SK-N-SH (cell line): ENCODE results near the gene ALOX5AP. TPM values are rescaled to one million over a fixed set of nuclear protein-coding genes. Genes with fewer than 3 reads are reported as not detected.
"Not testable (repeated sequence)": the region's sequence is repeated elsewhere in the genome, so short reads cannot be mapped to it uniquely, and the experiment has no call there.

ENCODE experiments used
- CTCF ChIA-PET: fragments of 300-600, 350-600 bp; formaldehyde crosslinking; extraction: SDS; loops from one replicate; lab custom pipeline; 2021; lab: Yijun Ruan, JAX
- POLR2A ChIA-PET: fragments of 350-600 bp; sonication (Branson Sonifier 250); formaldehyde crosslinking; extraction: SDS; loops from one replicate; lab custom pipeline; 2020; ENCODE audit warnings: antibody characterized with exemption, inconsistent platforms; lab: Yijun Ruan, JAX
- DNase-seq: peaks from one replicate; pipeline ENCODE4 v3.0.0; 2012
- H2AFZ ChIP-seq: fragments of 200-600 bp; sonication (generic); 2 replicates; pipeline ENCODE4 v1.8.1; 2016; ENCODE audit warnings: antibody characterized with exemption, mild to moderate bottlenecking, low read depth
- H3F3A ChIP-seq: fragments of 200-600 bp; sonication (generic); replicated peaks from 2 replicates; pipeline ENCODE3; 2016; ENCODE audit warnings: antibody characterized with exemption, mild to moderate bottlenecking; ENCODE audit not compliant: insufficient read depth
- H3K27ac ChIP-seq, 2 experiments: fragments of 200-500 bp in 1 of 2; fragments of 200-600 bp in 1 of 2; sonication (Bioruptor generic) in 1 of 2; sonication (generic), shearing (Covaris generic) in 1 of 2; 2 replicates each; pipeline versions ENCODE4 v1.5.1 to v1.6.1; 2014 to 2016; ENCODE audit warnings: low read depth in 2 of 2, inconsistent platforms in 1 of 2, low read length in 1 of 2, mild to moderate bottlenecking in 1 of 2, mixed read lengths in 1 of 2
- H3K27me3 ChIP-seq: fragments of 200-600 bp; sonication (generic), shearing (Covaris generic); 2 replicates; pipeline ENCODE4 v1.6.1; 2016; ENCODE audit warnings: mixed run types; ENCODE audit not compliant: insufficient read depth
- H3K36me3 ChIP-seq, 2 experiments: fragments of 200-500 bp in 1 of 2; fragments of 200-600 bp in 1 of 2; sonication (Bioruptor generic) in 1 of 2; sonication (generic) in 1 of 2; replicated peaks in 1 of 2; 2 replicates each; pipeline versions ENCODE3 to v1.5.1; 2014 to 2016; ENCODE audit warnings: low read length in 1 of 2, mild to moderate bottlenecking in 1 of 2; ENCODE audit not compliant: insufficient read depth in 2 of 2, control insufficient read depth in 1 of 2
- H3K4me1 ChIP-seq, 2 experiments: fragments of 200-500 bp in 1 of 2; fragments of 200-600 bp in 1 of 2; sonication (Bioruptor generic) in 1 of 2; sonication (generic), shearing (Covaris generic) in 1 of 2; 2 replicates each; pipeline versions ENCODE4 v1.5.1 to v1.6.1; 2014 to 2016; ENCODE audit warnings: low read depth in 1 of 2, low read length in 1 of 2, mixed run types in 1 of 2; ENCODE audit not compliant: insufficient read depth in 2 of 2, control insufficient read depth in 1 of 2
- H3K4me2 ChIP-seq: fragments of 200-600 bp; sonication (generic), shearing (Covaris generic); 2 replicates; pipeline ENCODE4 v1.6.1; 2017; ENCODE audit warnings: mixed run types
- H3K4me3 ChIP-seq, 2 experiments: fragments of 200-500 bp in 1 of 2; fragments of 200-600 bp in 1 of 2; sonication (Bioruptor generic) in 1 of 2; sonication (generic), shearing (Covaris generic) in 1 of 2; 2 replicates each; pipeline versions ENCODE4 v1.5.1 to v1.8.1; 2014 to 2016; ENCODE audit warnings: low read depth in 2 of 2, inconsistent platforms in 1 of 2, low read length in 1 of 2, mild to moderate bottlenecking in 1 of 2, mixed read lengths in 1 of 2, moderate library complexity in 1 of 2
- H3K79me2 ChIP-seq: fragments of 200-600 bp; sonication (generic); 2 replicates; pipeline ENCODE4 v1.8.1; 2017; ENCODE audit warnings: mild to moderate bottlenecking; ENCODE audit not compliant: insufficient read depth
- H3K9ac ChIP-seq: fragments of 200-600 bp; sonication (generic); 2 replicates; pipeline ENCODE4 v1.6.1; 2017; ENCODE audit warnings: mixed run types
- H3K9me2 ChIP-seq: fragments of 200-600 bp; sonication (generic); 2 replicates; pipeline ENCODE4 v1.6.1; 2017; ENCODE audit warnings: mixed run types
- H3K9me3 ChIP-seq: fragments of 200-600 bp; sonication (generic); 2 replicates; pipeline ENCODE4 v1.6.1; 2017; ENCODE audit warnings: mixed run types, mild to moderate bottlenecking, moderate library complexity
- H4K20me1 ChIP-seq: fragments of 200-600 bp; sonication (generic); 2 replicates; pipeline ENCODE4 v1.6.1; 2017; ENCODE audit warnings: mild to moderate bottlenecking, mixed run types; ENCODE audit not compliant: insufficient read depth
- ELF1 ChIP-seq: IDR thresholded peaks from 2 replicates; pipeline ENCODE4 v1.4.0; 2012
- EP300 ChIP-seq, 2 experiments: IDR thresholded peaks; 2 replicates each; pipeline versions ENCODE4 v1.4.0 to v1.6.1; 2012; ENCODE audit warnings: borderline replicate concordance in 1 of 2, low read depth in 1 of 2, low read length in 1 of 2
- EZH2phosphoT487 ChIP-seq: fragments of 200-600 bp; sonication (generic); IDR thresholded peaks from 2 replicates; pipeline ENCODE4 v1.6.1; 2017; ENCODE audit warnings: low read depth, mixed run types, mild to moderate bottlenecking, antibody characterized with exemption, moderate library complexity, borderline replicate concordance
- FOXJ3 ChIP-seq: sonication (generic); formaldehyde crosslinking; IDR thresholded peaks from 2 replicates; pipeline ENCODE4 v1.5.1; 2020; ENCODE audit warnings: mild to moderate bottlenecking, missing genetic modification reagents
- FOXM1 ChIP-seq: IDR thresholded peaks from 2 replicates; pipeline ENCODE4 v1.4.0; 2012; ENCODE audit warnings: low read depth, mild to moderate bottlenecking
- JUND ChIP-seq: IDR thresholded peaks from 2 replicates; pipeline ENCODE4 v1.4.0; 2012
- MEF2A ChIP-seq: IDR thresholded peaks from 2 replicates; pipeline ENCODE4 v1.4.0; 2012; ENCODE audit warnings: low read depth, borderline replicate concordance
- NFIC ChIP-seq: IDR thresholded peaks from 2 replicates; pipeline ENCODE4 v1.4.0; 2012; ENCODE audit warnings: borderline replicate concordance
- NRF1 ChIP-seq: IDR thresholded peaks from 2 replicates; pipeline ENCODE4 v1.6.1; 2012; ENCODE audit warnings: low read depth, mild to moderate bottlenecking, low read length
- POLR2AphosphoS5 ChIP-seq: IDR thresholded peaks from 2 replicates; pipeline ENCODE4 v1.6.1; 2012; ENCODE audit warnings: low read depth, low read length
- RCOR1 ChIP-seq: fragments of 150-350 bp; IDR thresholded peaks from 2 replicates; pipeline ENCODE4 v1.6.1; 2017; ENCODE audit warnings: antibody characterized with exemption, low read length
- RFX5 ChIP-seq: IDR thresholded peaks from 2 replicates; pipeline ENCODE4 v1.6.1; 2012; ENCODE audit warnings: mild to moderate bottlenecking, improper control_type of control experiment, low read length
- RXRA ChIP-seq: IDR thresholded peaks from 2 replicates; pipeline ENCODE4 v1.4.0; 2012; ENCODE audit warnings: low read depth, mild to moderate bottlenecking, borderline replicate concordance
- SMC3 ChIP-seq: IDR thresholded peaks from 2 replicates; pipeline ENCODE4 v1.6.1; 2012; ENCODE audit warnings: low read depth, low read length, improper control_type of control experiment
- TCF12 ChIP-seq: IDR thresholded peaks from 2 replicates; pipeline ENCODE4 v1.4.0; 2012
- WGBS: methylation state at CpG from one replicate; pipeline ENCODE4 v1.1.6; 2017; ENCODE audit warnings: low lambda C conversion rate; 5-methylcytosine and 5-hydroxymethylcytosine counted together
- polyA plus RNA-seq, 3 experiments: library from polyadenylated mRNA; depleted of rRNA; stranded (reverse); fragments of >200 nt; gene quantifications; 2 replicates each; pipeline ENCODE4 v1.2.3, GENCODE V29; 2012
- TF ChIP-seq, protein P1 (sequence below): IDR thresholded peaks from 2 replicates; pipeline ENCODE4; 2012
- TF ChIP-seq, protein P2 (sequence below): fragments of 150-350 bp; IDR thresholded peaks from 2 replicates; pipeline ENCODE4 v1.6.1; 2016; ENCODE audit warnings: mild to moderate bottlenecking, low read depth, low read length
- TF ChIP-seq, protein P3 (sequence below): IDR thresholded peaks from 2 replicates; pipeline ENCODE4 v1.4.0; 2012; ENCODE audit warnings: low read depth

ALOX5AP gene
- polyA plus RNA-seq, 1 of the 3 experiments (the other 2 are of a cell fraction) = 1.3 TPM

DNA sequence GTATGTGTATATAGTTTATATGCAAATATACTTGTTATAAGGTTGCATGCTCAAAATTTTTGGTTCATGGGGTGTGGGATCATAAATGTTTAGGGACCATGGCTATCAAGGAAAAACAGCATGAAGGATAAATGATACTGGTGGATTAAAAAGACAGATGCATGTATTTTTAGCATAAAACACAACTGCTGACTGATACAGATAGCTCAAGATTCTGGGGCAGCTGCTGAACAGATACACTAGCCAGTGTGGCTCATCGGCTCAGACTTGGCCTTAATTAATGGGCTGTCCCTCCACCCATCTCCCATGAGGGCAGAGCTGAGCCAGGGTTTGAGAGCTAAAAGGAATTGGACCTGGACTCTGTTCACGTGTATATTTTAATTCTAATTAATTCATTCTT is 11.4 kb downstream of the ALOX5AP start:
- TF ChIP-seq FOXM1 (no peak), FOXJ3 (CRISPR knock-in tag) (no peak), SMC3 (no peak), EP300 (IDR thresholded peaks at IDR 0.05; ENCODE audit: borderline replicate concordance in 1 of 2, low read depth in 1 of 2, low read length in 1 of 2) (no peak)
- WGBS = 61% methylated on average over 2 of the region's 2 CpGs
- H3K4me3 ChIP-seq = no peak overlapping the region
- H3K9me3 ChIP-seq = no peaks in the 10 kb centered on the region
- H4K20me1 ChIP-seq = no peaks in the 10 kb centered on the region
- no peak overlapping the region for H3K4me2 ChIP-seq
- no peak overlapping the region for H2AFZ ChIP-seq
- ChIA-PET POLR2A (interaction anchor here (0.5 kb wide), 1 partner anchor 204 kb away, joined by 4 read pairs; no protein-coding TSS in a partner anchor), CTCF (interaction anchor here (0.7 to 1.7 kb wide), 9 partner anchors 8 to 298 kb away, joined by 3 to 4 read pairs (median 4); partner anchors contain the start of gene ALOX5AP)
- peaks cover 8 to 22% of the 10 kb centered on the region in 2 experiments; a peak in 3 of 4 replicates for H3K4me1 ChIP-seq
- no peak overlapping the region for H3K9ac ChIP-seq
- DNase-seq = peak; percentile 17
- peaks cover 19% of the 10 kb centered on the region for H3F3A ChIP-seq
- H3K9me2 ChIP-seq = no peaks in the 10 kb centered on the region
- H3K36me3 ChIP-seq = no peaks in the 10 kb centered on the region
- H3K27me3 ChIP-seq = no peaks in the 10 kb centered on the region
- H3K79me2 ChIP-seq = no peaks in the 10 kb centered on the region
- no peak overlapping the region for H3K27ac ChIP-seq

DNA sequence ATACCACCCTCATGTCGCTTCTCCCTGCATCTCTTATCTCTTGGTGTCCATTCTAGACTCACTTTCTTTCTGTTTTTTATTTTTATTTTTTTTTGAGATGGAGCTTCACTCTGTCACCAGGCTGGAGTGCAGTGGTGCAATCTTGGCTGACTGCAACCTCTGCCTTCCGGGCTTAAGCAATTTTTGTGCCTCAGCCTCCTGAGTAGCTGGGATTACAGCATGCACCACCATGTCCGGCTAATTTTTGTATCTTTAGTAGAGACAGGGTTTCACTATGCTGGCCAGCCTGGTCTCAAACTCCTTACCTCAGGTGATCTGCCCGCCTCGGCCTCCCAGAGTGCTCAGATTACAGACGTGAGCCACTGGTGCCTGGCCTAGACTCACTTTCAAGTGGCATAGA is 12.5 kb downstream of the ALOX5AP start:
- H3K9me3 ChIP-seq, H3K4me3 ChIP-seq, H4K20me1 ChIP-seq, H3K9me2 ChIP-seq, DNase-seq, H2AFZ ChIP-seq, H3K9ac ChIP-seq, H3K4me2 ChIP-seq, H3K79me2 ChIP-seq, H3K27ac ChIP-seq, H3K27me3 ChIP-seq, POLR2A ChIA-PET, H3K36me3 ChIP-seq: not testable (repeated sequence)
- WGBS = 92% methylated on average over 6 of the region's 6 CpGs
- H3F3A ChIP-seq = peaks cover 15% of the 10 kb centered on the region
- H3K4me1 ChIP-seq = peaks cover 8 to 17% of the 10 kb centered on the region in 2 experiments; a peak in 3 of 4 replicates
- CTCF ChIA-PET = interaction anchor here (1.4 kb wide), 1 partner anchor 13 kb away, joined by 4 read pairs; the partner anchor contains the start of gene ALOX5AP

DNA sequence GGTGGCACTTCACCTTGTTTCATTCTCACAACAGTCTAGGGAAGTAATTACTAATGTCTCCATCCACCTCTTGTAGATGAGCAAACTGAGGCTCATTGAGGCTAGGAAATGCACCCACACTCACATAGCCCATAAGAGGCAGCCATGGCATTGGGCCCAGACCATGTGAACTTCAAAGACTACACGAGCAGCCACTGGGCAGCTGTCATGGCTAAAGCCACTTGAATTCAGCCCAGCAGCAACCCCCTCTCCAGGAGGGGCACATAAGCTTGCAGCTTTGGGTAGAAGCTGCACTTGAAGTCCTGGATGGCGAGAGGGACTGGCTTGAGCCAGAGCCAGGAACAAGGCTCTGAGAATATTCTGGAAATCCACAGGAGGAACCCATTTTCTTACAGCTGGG is 13.4 kb downstream of the ALOX5AP start:
- Histone ChIP-seq H3K27me3 (no peaks in the 10 kb centered on the region), H2AFZ (no peak overlapping the region), H3K4me1 (peaks cover 10 to 12% of the 10 kb centered on the region in 2 experiments; a peak in 3 of 4 replicates), H3K79me2 (no peaks in the 10 kb centered on the region), H3K4me3 (no peak overlapping the region), H3K9me2 (no peaks in the 10 kb centered on the region), H3K4me2 (no peak overlapping the region), H3K27ac (no peak overlapping the region), H4K20me1 (no peaks in the 10 kb centered on the region), H3F3A (peaks cover 9% of the 10 kb centered on the region), H3K9ac (no peak overlapping the region), H3K9me3 (no peaks in the 10 kb centered on the region), H3K36me3 (no peaks in the 10 kb centered on the region)
- ChIA-PET POLR2A (no interaction called here), CTCF (no interaction called here)
- TF ChIP-seq EZH2phosphoT487 (no peak), TCF12 (no peak), RXRA (no peak), ELF1 (no peak), FOXM1 (no peak), SMC3 (no peak), EP300 (IDR thresholded peaks at IDR 0.05; ENCODE audit: borderline replicate concordance in 1 of 2, low read depth in 1 of 2, low read length in 1 of 2) (no peak), RCOR1 (no peak), POLR2AphosphoS5 (no peak), NFIC (no peak), NRF1 (no peak), RFX5 (no peak), JUND (no peak), MEF2A (no peak)
- TF ChIP-seq, protein P1, sequence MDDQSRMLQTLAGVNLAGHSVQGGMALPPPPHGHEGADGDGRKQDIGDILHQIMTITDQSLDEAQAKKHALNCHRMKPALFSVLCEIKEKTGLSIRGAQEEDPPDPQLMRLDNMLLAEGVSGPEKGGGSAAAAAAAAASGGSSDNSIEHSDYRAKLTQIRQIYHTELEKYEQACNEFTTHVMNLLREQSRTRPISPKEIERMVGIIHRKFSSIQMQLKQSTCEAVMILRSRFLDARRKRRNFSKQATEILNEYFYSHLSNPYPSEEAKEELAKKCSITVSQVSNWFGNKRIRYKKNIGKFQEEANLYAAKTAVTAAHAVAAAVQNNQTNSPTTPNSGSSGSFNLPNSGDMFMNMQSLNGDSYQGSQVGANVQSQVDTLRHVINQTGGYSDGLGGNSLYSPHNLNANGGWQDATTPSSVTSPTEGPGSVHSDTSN = no peak
- TF ChIP-seq, protein P2, sequence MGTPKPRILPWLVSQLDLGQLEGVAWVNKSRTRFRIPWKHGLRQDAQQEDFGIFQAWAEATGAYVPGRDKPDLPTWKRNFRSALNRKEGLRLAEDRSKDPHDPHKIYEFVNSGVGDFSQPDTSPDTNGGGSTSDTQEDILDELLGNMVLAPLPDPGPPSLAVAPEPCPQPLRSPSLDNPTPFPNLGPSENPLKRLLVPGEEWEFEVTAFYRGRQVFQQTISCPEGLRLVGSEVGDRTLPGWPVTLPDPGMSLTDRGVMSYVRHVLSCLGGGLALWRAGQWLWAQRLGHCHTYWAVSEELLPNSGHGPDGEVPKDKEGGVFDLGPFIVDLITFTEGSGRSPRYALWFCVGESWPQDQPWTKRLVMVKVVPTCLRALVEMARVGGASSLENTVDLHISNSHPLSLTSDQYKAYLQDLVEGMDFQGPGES = no peak
- TF ChIP-seq, protein P3, sequence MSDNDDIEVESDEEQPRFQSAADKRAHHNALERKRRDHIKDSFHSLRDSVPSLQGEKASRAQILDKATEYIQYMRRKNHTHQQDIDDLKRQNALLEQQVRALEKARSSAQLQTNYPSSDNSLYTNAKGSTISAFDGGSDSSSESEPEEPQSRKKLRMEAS = no peak
- DNase-seq = no peak
- 95% methylated on average over 2 of the region's 2 CpGs for WGBS
